OCI-LY7 (cell line): ENCODE data around the gene ZNF593. TPM values are rescaled to one million over a fixed set of nuclear protein-coding genes. Genes with fewer than 3 reads are reported as not detected.

Source experiments
- BruUV-seq: library from RNA; stranded (reverse); fragments of 400-500 nt; replicated peaks from 2 replicates; lab custom pipeline; 2021; lab: Mats Ljungman, UMichigan
- CTCF ChIA-PET: fragments of 300-600 bp; sonication (Branson Sonifier 250); formaldehyde crosslinking; loops from one replicate; lab custom pipeline; 2022; ENCODE audit warnings: antibody characterized with exemption; ENCODE audit not compliant: unreplicated experiment; lab: Charles Lee
- POLR2A ChIA-PET: fragments of 300-600 bp; sonication (Branson Sonifier 250); formaldehyde crosslinking; loops from one replicate; lab custom pipeline; 2022; ENCODE audit warnings: antibody characterized with exemption; lab: Charles Lee
- DNase-seq: peaks from one replicate; pipeline ENCODE4 v3.0.0-alpha.2; 2015; ENCODE audit warnings: low spot score
- H2AFZ ChIP-seq: fragments of 200-600 bp; sonication (generic), shearing (Covaris generic); 2 replicates; pipeline ENCODE4 v1.6.1; 2014; ENCODE audit warnings: mild to moderate bottlenecking, antibody characterized with exemption, low read length, moderate library complexity
- H3K27ac ChIP-seq: fragments of 200-600 bp; sonication (generic); 2 replicates; pipeline ENCODE4 v1.5.1; 2014; ENCODE audit warnings: mixed run types, low read depth, mild to moderate bottlenecking, moderate library complexity, low read length, inconsistent platforms; ENCODE audit not compliant: poor library complexity, severe bottlenecking
- H3K36me3 ChIP-seq: fragments of 200-600 bp; sonication (generic); 2 replicates; pipeline ENCODE4 v1.6.1; 2014; ENCODE audit warnings: mild to moderate bottlenecking, antibody characterized with exemption, low read length, moderate library complexity, mixed read lengths; ENCODE audit not compliant: insufficient read depth
- H3K4me1 ChIP-seq: fragments of 200-600 bp; sonication (generic); 2 replicates; pipeline ENCODE4 v1.5.1; 2014; ENCODE audit warnings: mild to moderate bottlenecking, low read length; ENCODE audit not compliant: insufficient read depth, poor library complexity, severe bottlenecking
- H3K4me2 ChIP-seq: fragments of 200-600 bp; sonication (generic); 2 replicates; pipeline ENCODE4 v1.6.1; 2014; ENCODE audit warnings: mild to moderate bottlenecking, low read length
- H3K4me3 ChIP-seq: fragments of 200-600 bp; sonication (generic); 2 replicates; pipeline ENCODE4 v1.5.1; 2014; ENCODE audit warnings: mild to moderate bottlenecking, low read depth, low read length; ENCODE audit not compliant: poor library complexity, severe bottlenecking
- H3K79me2 ChIP-seq: fragments of 200-600 bp; sonication (generic); 2 replicates; pipeline ENCODE4 v1.6.1; 2016; ENCODE audit warnings: low read depth, mild to moderate bottlenecking, low read length, moderate library complexity, mixed read lengths; ENCODE audit not compliant: insufficient read depth
- H3K9me2 ChIP-seq: fragments of 200-600 bp; sonication (generic); 2 replicates; pipeline ENCODE4 v1.6.1; 2016; ENCODE audit warnings: mild to moderate bottlenecking, low read length, mixed read lengths; ENCODE audit not compliant: insufficient read depth
- H3K9me3 ChIP-seq: fragments of 200-600 bp; sonication (generic); 2 replicates; pipeline ENCODE4 v1.6.1; 2014; ENCODE audit warnings: mild to moderate bottlenecking, mixed run types, low read length, mixed read lengths
- H4K20me1 ChIP-seq: fragments of 200-600 bp; sonication (generic); 2 replicates; pipeline ENCODE4 v1.6.1; 2014; ENCODE audit warnings: mild to moderate bottlenecking, antibody characterized with exemption, low read length, moderate library complexity, mixed read lengths; ENCODE audit not compliant: insufficient read depth
- CTCF ChIP-seq: fragments of 200-600 bp; sonication (generic); conservative IDR thresholded peaks from 2 replicates; pipeline ENCODE4 v1.5.1; 2014; ENCODE audit warnings: mild to moderate bottlenecking, antibody characterized with exemption, low read length, moderate library complexity, mixed read lengths
- EZH2phosphoT487 ChIP-seq: fragments of 200-600 bp; sonication (generic); IDR thresholded peaks from 2 replicates; pipeline ENCODE4 v1.6.1; 2018; ENCODE audit warnings: low read depth, borderline replicate concordance, mild to moderate bottlenecking, mixed run types, antibody characterized with exemption, low read length, moderate library complexity, mixed read lengths
- intact Hi-C: fragments of 100-400 bp; cut with micrococcal nuclease; formaldehyde crosslinking; loops from one replicate; pipeline ENCODE4 v1.10.0; 2022; ENCODE audit not compliant: unreplicated experiment
- total RNA-seq, 2 experiments: library from RNA; depleted of rRNA in 1 of 2; stranded (reverse); fragments of >200 nt in 1 of 2; shearing (Covaris generic) in 1 of 2; gene quantifications; 2 replicates each; pipeline ENCODE4 v1.2.3, GENCODE V29; 2014 to 2022

Gene ZNF593
- total RNA-seq, 2 experiments from 2014 or later, result 42.8 to 63.6 TPM

GRCh38 chr1:26132834-26133167 lies 36.9 kb upstream of the ZNF593 start:
- no TSS peak for BruUV-seq
- H3K36me3 ChIP-seq, result no peaks in the 10 kb centered on the region
- no peaks in the 10 kb centered on the region for H3K79me2 ChIP-seq
- no peak for DNase-seq
- no peak overlapping the region for H3K4me3 ChIP-seq
- no peaks in the 10 kb centered on the region for H4K20me1 ChIP-seq
- H3K9me3 ChIP-seq, result no peaks in the 10 kb centered on the region
- peaks cover under 1% of the 10 kb centered on the region for H3K4me1 ChIP-seq
- H2AFZ ChIP-seq, result no peak overlapping the region
- no peaks in the 10 kb centered on the region for H3K9me2 ChIP-seq
- intact Hi-C loops, result no loop called here
- ChIA-PET CTCF (no interaction called here), POLR2A (no interaction called here)
- H3K4me2 ChIP-seq, result no peak overlapping the region
- no peak overlapping the region for H3K27ac ChIP-seq
- TF ChIP-seq EZH2phosphoT487 (no peak), CTCF (no peak)

DNA sequence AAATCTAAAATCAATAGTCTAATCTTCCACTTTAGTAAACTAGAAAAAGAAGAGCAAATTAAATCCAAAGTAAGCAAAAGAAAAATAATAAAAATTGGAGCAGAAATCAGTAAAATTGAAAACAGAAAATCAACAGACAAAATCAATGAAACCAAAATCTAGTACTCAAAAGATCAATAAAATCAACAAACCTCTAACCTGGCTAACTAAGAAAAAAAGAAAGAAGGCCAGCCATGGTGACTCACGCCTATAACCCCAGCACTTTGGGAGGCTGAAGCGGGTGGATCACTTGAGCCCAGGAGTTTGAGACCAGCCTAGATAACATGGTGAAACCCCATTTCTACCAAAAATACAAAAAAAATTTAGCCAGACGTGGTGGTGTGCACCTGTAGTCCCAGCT lies 35.2 kb upstream of the ZNF593 start:
- Histone ChIP-seq H3K4me3 (no peak overlapping the region), H2AFZ (no peak overlapping the region), H3K4me2 (no peak overlapping the region), H3K36me3 (no peaks in the 10 kb centered on the region), H3K9me3 (no peaks in the 10 kb centered on the region), H3K79me2 (no peaks in the 10 kb centered on the region), H3K27ac (no peak overlapping the region), H3K4me1 (peaks cover 4% of the 10 kb centered on the region), H3K9me2 (no peaks in the 10 kb centered on the region), H4K20me1 (no peaks in the 10 kb centered on the region)
- ChIA-PET CTCF (no interaction called here), POLR2A (no interaction called here)
- intact Hi-C loops, result no loop called here
- BruUV-seq, result no TSS peak
- no peak for TF ChIP-seq EZH2phosphoT487
- no peak for TF ChIP-seq CTCF
- DNase-seq, result no peak

GRCh38 chr1:26138974-26139558 lies 30.6 kb upstream of the ZNF593 start:
- no TSS peak for BruUV-seq
- intact Hi-C loops, result no loop called here
- DNase-seq, result peak; percentile 26
- no peak overlapping the region for H3K4me2 ChIP-seq
- CTCF ChIA-PET, result interaction anchor here (0.5 kb wide), 1 partner anchor 102 kb away, joined by 4 read pairs; no protein-coding TSS in a partner anchor
- H3K4me3 ChIP-seq, result no peak overlapping the region
- peaks cover 4% of the 10 kb centered on the region for H3K4me1 ChIP-seq
- no peaks in the 10 kb centered on the region for H3K9me3 ChIP-seq
- no peak overlapping the region for H2AFZ ChIP-seq
- no peaks in the 10 kb centered on the region for H3K9me2 ChIP-seq
- no peaks in the 10 kb centered on the region for H3K79me2 ChIP-seq
- no peaks in the 10 kb centered on the region for H4K20me1 ChIP-seq
- POLR2A ChIA-PET, result interaction anchor here (0.6 to 1.2 kb wide), 4 partner anchors 12 to 310 kb away, joined by 3 to 7 read pairs (median 4); no protein-coding TSS in a partner anchor
- H3K27ac ChIP-seq, result no peak overlapping the region
- H3K36me3 ChIP-seq, result no peaks in the 10 kb centered on the region
- TF ChIP-seq EZH2phosphoT487 (no peak), CTCF (no peak)
